ENCODE data around the gene CACNA1G. TPM values are rescaled to one million over a fixed set of nuclear protein-coding genes. Genes with fewer than 3 reads are reported as not detected.

The CACNA1G gene
- total RNA-seq, 3 donors from 2014 or later (not counting 1 experiment from before 2014, with no cell fraction given): not detected

DNA sequence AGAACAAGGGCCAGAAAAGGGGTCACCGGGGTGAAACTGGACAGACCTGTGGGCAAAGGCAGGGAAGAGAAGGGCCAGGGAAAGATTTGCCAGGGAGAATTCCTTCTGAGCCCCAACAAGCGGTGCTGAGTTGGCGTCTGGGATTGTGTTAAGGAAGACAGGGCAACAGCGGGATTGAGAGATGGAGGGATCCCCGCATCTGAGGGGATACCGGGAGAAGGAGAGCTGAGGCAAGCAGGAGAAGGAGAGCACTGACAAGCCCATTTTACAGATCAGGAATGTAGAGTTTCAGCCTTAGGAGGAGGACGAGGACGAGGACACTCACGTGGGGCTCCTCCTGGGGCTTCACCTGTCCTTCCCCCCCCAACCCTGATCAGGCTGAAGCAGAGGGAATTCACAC, 73.2 kb downstream of the CACNA1G start:
- Histone ChIP-seq H3K27me3 (ENCODE audit: control insufficient read depth, insufficient read depth, low read length) (peaks cover 12% of the 10 kb centered on the region), H3K36me3 (ENCODE audit: control insufficient read depth, insufficient read depth, low read length) (no peaks in the 10 kb centered on the region), H3K9me3 (ENCODE audit: control insufficient read depth, insufficient read depth, low read length) (no peaks in the 10 kb centered on the region), H3K4me1 (ENCODE audit: control insufficient read depth, insufficient read depth, low read length) (peaks cover 4% of the 10 kb centered on the region), H3K27ac (ENCODE audit: low read length) (no peak overlapping the region), H3K4me3 (ENCODE audit: low read length) (no peak overlapping the region)
- Mint-ChIP-seq H3K4me1 (peaks cover 0 to 4% of the 10 kb centered on the region in 2 donors), H3K36me3 (no peaks in the 10 kb centered on the region), H3K9me3 (no peaks in the 10 kb centered on the region), H3K27me3 (ENCODE audit: low read depth in 2 of 2) (peaks cover 48 to 56% of the 10 kb centered on the region in 2 donors), H3K27ac (no peak overlapping the region), H3K4me3 (no peak overlapping the region)
- WGBS (ENCODE audit: insufficient coverage): 92% methylated on average over 9 of the region's 9 CpGs
- DNase-seq: no peak
- TF ChIP-seq, protein P1, sequence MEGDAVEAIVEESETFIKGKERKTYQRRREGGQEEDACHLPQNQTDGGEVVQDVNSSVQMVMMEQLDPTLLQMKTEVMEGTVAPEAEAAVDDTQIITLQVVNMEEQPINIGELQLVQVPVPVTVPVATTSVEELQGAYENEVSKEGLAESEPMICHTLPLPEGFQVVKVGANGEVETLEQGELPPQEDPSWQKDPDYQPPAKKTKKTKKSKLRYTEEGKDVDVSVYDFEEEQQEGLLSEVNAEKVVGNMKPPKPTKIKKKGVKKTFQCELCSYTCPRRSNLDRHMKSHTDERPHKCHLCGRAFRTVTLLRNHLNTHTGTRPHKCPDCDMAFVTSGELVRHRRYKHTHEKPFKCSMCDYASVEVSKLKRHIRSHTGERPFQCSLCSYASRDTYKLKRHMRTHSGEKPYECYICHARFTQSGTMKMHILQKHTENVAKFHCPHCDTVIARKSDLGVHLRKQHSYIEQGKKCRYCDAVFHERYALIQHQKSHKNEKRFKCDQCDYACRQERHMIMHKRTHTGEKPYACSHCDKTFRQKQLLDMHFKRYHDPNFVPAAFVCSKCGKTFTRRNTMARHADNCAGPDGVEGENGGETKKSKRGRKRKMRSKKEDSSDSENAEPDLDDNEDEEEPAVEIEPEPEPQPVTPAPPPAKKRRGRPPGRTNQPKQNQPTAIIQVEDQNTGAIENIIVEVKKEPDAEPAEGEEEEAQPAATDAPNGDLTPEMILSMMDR (IDR thresholded peaks at IDR 0.05): no peak
- intact Hi-C loops (cut with micrococcal nuclease): no loop called here
- no peak for ATAC-seq

DNA sequence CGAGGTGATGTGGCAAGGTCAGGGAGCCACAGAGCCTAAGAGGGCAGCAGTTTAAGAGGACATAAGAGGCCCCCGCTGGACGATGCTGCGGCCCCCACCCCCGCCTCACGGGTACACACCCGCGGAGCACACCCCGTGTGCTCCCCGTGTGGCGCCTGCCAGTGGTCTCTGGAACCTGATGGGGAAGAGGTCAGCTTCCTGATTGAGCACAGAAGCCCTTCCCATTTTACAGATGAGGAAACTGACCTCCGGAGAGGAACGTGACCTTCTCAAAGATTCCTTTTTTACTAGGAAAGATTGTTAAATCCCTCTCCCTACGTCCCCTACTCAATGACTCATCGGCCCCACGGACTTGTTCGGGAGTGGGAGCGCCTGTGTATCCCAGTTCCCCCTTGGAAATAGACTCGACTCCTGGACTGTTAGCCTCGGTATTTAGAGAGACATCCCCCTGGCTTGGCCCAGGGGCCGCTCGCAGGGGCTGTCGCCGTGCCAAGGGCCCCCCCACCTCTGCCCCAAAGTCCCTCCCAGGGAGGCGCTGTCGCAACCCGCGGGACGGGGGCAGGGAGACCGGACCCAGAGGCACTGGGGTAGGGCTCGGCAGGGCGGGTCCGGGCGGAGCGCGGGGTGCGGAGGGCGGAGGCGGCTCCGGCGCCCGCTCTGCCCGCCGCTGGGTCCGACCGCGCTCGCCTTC, 73.9 kb downstream of the CACNA1G start, which contains the start of gene ABCC3:
Gene ABCC3 (plus strand): TSS at position 658 of the 691 bp plus-strand sequence. CDS start 56 bp downstream, outside the sequence.
- Histone ChIP-seq H3K9me3 (ENCODE audit: control insufficient read depth, insufficient read depth, low read length) (no peaks in the 10 kb centered on the region), H3K27ac (ENCODE audit: low read length) (no peak within 1 kb of the TSS), H3K27me3 (ENCODE audit: control insufficient read depth, insufficient read depth, low read length) (peaks cover 12% of the 10 kb centered on the region), H3K36me3 (ENCODE audit: control insufficient read depth, insufficient read depth, low read length) (no peaks in the 10 kb centered on the region), H3K4me1 (ENCODE audit: control insufficient read depth, insufficient read depth, low read length) (peaks cover 6% of the 10 kb centered on the region), H3K4me3 (ENCODE audit: low read length) (no peak within 1 kb of the TSS)
- intact Hi-C loops (cut with micrococcal nuclease): no loop called here
- Mint-ChIP-seq H3K4me1 (peaks cover 0 to 4% of the 10 kb centered on the region in 2 donors), H3K27ac (no peak within 1 kb of the TSS), H3K27me3 (ENCODE audit: low read depth in 2 of 2) (peaks cover 45 to 56% of the 10 kb centered on the region in 2 donors), H3K36me3 (no peaks in the 10 kb centered on the region), H3K9me3 (no peaks in the 10 kb centered on the region), H3K4me3 (no peak within 1 kb of the TSS)
- ATAC-seq: peak in 1 of 3 donors; percentile 36
- WGBS (ENCODE audit: insufficient coverage): 11% methylated on average over 48 of the region's 48 CpGs
- no peak for DNase-seq
- TF ChIP-seq, protein P1 (IDR thresholded peaks at IDR 0.05): no peak

DNA sequence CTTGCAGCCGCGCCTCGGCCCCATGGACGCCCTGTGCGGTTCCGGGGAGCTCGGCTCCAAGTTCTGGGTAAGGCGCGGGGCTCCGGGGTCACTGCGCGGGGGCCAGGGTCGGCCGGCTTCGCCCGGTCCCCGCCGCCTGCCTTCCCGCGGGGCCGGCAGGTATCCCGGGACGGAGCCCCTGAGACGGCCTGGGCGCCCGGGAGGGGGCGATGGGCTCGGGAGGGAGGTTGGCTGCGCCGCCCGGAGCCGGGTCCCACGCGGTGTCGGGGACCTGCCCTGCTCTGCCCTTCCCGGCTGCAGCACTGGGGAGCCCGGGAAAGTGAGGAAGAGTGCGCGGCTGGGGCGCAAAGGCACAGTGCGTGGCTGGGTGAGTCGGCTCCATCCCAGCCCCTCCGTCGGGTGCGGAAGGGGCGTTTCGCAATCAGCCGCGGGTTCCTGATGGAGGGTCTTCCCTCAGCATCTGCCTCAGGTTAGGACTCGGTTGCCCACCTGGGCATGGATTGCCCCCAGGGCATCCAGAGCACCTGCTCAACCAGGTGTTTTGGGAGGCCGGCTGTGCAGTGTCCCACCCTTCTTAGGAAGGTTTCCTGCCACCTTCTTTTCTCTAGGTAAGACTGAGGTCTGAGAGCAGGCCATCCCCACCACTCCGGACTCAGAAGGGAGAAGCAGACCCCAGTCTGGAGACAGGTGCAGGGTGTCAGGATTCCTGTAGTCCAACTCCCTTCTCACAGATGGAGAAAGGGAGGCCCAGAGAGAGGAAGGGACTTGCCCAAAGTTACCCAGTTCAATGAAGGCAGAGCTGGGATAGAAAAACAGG, 74.6 kb downstream of the CACNA1G start:
- Mint-ChIP-seq H3K4me3 (no peak overlapping the region), H3K27ac (no peak overlapping the region), H3K36me3 (no peaks in the 10 kb centered on the region), H3K27me3 (ENCODE audit: low read depth in 2 of 2) (peaks cover 43 to 56% of the 10 kb centered on the region in 2 donors), H3K4me1 (peaks cover 0 to 4% of the 10 kb centered on the region in 2 donors), H3K9me3 (no peaks in the 10 kb centered on the region)
- peaks cover 8% of the 10 kb centered on the region for H3K4me1 ChIP-seq (ENCODE audit: control insufficient read depth, insufficient read depth, low read length)
- TF ChIP-seq, protein P1 (IDR thresholded peaks at IDR 0.05): no peak
- intact Hi-C loops (cut with micrococcal nuclease): no loop called here
- no peak for DNase-seq
- H3K4me3 ChIP-seq (ENCODE audit: low read length): no peak overlapping the region
- no peak overlapping the region for H3K27ac ChIP-seq (ENCODE audit: low read length)
- H3K9me3 ChIP-seq (ENCODE audit: control insufficient read depth, insufficient read depth, low read length): no peaks in the 10 kb centered on the region
- 5% methylated on average over 51 of the region's 52 CpGs for WGBS (ENCODE audit: insufficient coverage)
- H3K27me3 ChIP-seq (ENCODE audit: control insufficient read depth, insufficient read depth, low read length): peaks cover 12% of the 10 kb centered on the region
- no peaks in the 10 kb centered on the region for H3K36me3 ChIP-seq (ENCODE audit: control insufficient read depth, insufficient read depth, low read length)
- ATAC-seq: no peak
